SK-N-MC (cell line): ENCODE results near the gene LAMC3.

Source experiments
- EZH2 ChIP-seq: fragments of 200-600 bp; sonication (generic); IDR thresholded peaks from one replicate; pipeline ENCODE4 v1.6.1; 2017; ENCODE audit warnings: antibody characterized with exemption
- POLR2AphosphoS5 ChIP-seq: IDR thresholded peaks from 2 replicates; pipeline ENCODE4 v1.6.1; 2012; ENCODE audit warnings: mild to moderate bottlenecking, low read depth, low read length, borderline replicate concordance

DNA sequence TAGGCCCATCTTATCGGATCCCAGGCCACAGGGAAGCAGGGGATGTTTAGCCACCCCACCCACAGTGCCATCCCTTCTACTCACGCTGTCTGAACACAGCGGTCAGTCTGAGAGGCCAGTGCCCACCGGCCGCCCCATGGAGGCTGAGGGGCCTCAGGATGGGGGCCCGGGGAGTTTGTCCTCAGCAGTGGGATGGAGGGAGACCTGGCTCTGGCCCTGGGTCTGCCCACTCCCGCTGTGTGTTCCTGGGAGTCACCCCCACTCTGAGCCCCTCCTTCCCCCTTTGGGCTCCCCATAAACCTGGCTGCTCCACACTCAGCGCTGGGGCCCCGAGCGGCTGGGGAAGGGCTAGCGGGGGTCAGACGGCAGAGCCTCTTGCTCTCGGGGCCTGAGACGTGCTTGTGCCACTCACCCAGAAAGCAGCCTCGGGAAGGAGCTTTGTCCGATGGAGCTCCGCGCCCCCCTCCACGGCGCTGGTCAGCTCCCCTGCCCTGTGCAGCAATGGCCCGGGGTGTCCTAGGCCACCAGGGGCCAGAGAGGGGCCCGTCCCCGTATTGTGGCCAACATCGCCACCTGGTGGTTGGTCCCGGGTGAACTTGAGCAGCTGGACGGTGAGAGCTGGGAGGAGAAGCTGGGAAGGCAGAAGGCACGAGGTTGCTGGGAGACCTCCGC is 10.9 kb upstream of the LAMC3 start:
- TF ChIP-seq POLR2AphosphoS5 (no peak), EZH2 (no peak)
